Keratinocyte (primary cell): Measurements from ENCODE around the gene CDON.

Source experiments
- EZH2 ChIP-seq: IDR thresholded peaks from one replicate; pipeline ENCODE4 v1.6.1; 2012; ENCODE audit warnings: inconsistent platforms, mild to moderate bottlenecking, low read length, moderate library complexity
- TF ChIP-seq, protein P1 (sequence below), 3 experiments: IDR thresholded peaks in 1 of 3; conservative IDR thresholded peaks in 1 of 3; optimal IDR thresholded peaks in 1 of 3; 2 replicates in 2 of 3; 3 replicates in 1 of 3; pipeline versions ENCODE3 to v1.5.1; 2011; ENCODE audit warnings: low read length in 3 of 3, mild to moderate bottlenecking in 3 of 3, moderate library complexity in 2 of 3, control low read depth in 1 of 3, inconsistent platforms in 1 of 3; ENCODE audit not compliant: insufficient read depth in 2 of 3; ENCODE audit errors: extremely low read depth in 1 of 3

DNA sequence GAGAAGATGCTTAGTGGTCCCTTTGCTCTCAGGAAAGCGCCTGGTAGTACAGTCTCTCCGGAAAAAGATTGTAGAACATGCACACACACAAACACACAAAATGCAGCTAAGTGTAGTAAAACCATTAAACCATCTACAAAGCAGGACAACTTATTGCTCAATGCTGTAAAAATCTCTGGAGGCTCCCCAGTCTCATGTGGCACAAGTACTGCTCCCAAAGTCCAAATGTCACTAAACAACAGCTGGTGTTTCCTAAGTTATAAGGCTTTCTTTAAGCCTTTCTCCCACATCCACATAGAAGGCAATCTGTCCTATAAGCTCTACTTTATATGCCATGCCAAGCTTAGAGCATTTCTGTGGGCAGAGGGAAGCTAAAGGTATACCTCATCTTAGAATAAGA is 32.9 kb downstream of the CDON start:
- TF ChIP-seq, protein P1, sequence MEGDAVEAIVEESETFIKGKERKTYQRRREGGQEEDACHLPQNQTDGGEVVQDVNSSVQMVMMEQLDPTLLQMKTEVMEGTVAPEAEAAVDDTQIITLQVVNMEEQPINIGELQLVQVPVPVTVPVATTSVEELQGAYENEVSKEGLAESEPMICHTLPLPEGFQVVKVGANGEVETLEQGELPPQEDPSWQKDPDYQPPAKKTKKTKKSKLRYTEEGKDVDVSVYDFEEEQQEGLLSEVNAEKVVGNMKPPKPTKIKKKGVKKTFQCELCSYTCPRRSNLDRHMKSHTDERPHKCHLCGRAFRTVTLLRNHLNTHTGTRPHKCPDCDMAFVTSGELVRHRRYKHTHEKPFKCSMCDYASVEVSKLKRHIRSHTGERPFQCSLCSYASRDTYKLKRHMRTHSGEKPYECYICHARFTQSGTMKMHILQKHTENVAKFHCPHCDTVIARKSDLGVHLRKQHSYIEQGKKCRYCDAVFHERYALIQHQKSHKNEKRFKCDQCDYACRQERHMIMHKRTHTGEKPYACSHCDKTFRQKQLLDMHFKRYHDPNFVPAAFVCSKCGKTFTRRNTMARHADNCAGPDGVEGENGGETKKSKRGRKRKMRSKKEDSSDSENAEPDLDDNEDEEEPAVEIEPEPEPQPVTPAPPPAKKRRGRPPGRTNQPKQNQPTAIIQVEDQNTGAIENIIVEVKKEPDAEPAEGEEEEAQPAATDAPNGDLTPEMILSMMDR (optimal IDR thresholded peaks at IDR 0.05 in 1 of 3, IDR thresholded peaks at IDR 0.05 in 1 of 3, conservative IDR thresholded peaks at IDR 0.05 in 1 of 3; ENCODE audit: extremely low read depth in 1 of 3, insufficient read depth in 2 of 3, low read length in 3 of 3) = no peak
- TF ChIP-seq EZH2 = no peak
